Adrenal gland (tissue), 5 donors: ENCODE data around the gene ZBTB46.

Experiments
- POLR2A ChIP-seq, 2 donors: fragments of 450-650 bp; IDR thresholded peaks; one replicate each; pipeline ENCODE4 v1.6.1; 2017; ENCODE audit warnings: antibody characterized with exemption in 2 of 2, mild to moderate bottlenecking in 2 of 2, moderate library complexity in 1 of 2
- TF ChIP-seq, protein P1 (sequence below), 6 experiments: fragments of 450-650 bp in 4 of 6; fragments of 200-600 bp in 2 of 6; sonication (generic) in 1 of 6; IDR thresholded peaks; 1 replicate in 5 of 6; 2 replicates in 1 of 6; pipeline versions ENCODE4 v1.5.1 to v1.8.0; 2016 to 2021; ENCODE audit warnings: antibody characterized with exemption in 6 of 6, mild to moderate bottlenecking in 2 of 6, moderate library complexity in 1 of 6
- donor health status: DM: no; HTN: no; CAD: no.

- TF ChIP-seq, protein P1, sequence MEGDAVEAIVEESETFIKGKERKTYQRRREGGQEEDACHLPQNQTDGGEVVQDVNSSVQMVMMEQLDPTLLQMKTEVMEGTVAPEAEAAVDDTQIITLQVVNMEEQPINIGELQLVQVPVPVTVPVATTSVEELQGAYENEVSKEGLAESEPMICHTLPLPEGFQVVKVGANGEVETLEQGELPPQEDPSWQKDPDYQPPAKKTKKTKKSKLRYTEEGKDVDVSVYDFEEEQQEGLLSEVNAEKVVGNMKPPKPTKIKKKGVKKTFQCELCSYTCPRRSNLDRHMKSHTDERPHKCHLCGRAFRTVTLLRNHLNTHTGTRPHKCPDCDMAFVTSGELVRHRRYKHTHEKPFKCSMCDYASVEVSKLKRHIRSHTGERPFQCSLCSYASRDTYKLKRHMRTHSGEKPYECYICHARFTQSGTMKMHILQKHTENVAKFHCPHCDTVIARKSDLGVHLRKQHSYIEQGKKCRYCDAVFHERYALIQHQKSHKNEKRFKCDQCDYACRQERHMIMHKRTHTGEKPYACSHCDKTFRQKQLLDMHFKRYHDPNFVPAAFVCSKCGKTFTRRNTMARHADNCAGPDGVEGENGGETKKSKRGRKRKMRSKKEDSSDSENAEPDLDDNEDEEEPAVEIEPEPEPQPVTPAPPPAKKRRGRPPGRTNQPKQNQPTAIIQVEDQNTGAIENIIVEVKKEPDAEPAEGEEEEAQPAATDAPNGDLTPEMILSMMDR (IDR thresholded peaks at IDR 0.05): no peak
- TF ChIP-seq POLR2A (IDR thresholded peaks at IDR 0.05): no peak
Observed at GRCh38 chr20:63792866-63793265, 38.2 kb downstream of the ZBTB46 start.
